ENCODE results near the gene IGF1R.

The IGF1R gene

GRCh38 chr15:98948456-98948855, 300.1 kb downstream of the IGF1R start:
- DNase-seq (ENCODE audit: extremely low spot score, insufficient read length, low read depth) (no peak), FAIRE-seq (no peak)

GRCh38 chr15:98948941-98949340, 300.6 kb downstream of the IGF1R start:
- DNase-seq (ENCODE audit: extremely low spot score, insufficient read length, low read depth) (no peak), FAIRE-seq (no peak)

- no peak for DNase-seq (ENCODE audit: extremely low spot score, insufficient read length, low read depth)
- FAIRE-seq: no peak
Measured at GRCh38 chr15:98949624-98950023, 301.3 kb downstream of the IGF1R start.

DNA sequence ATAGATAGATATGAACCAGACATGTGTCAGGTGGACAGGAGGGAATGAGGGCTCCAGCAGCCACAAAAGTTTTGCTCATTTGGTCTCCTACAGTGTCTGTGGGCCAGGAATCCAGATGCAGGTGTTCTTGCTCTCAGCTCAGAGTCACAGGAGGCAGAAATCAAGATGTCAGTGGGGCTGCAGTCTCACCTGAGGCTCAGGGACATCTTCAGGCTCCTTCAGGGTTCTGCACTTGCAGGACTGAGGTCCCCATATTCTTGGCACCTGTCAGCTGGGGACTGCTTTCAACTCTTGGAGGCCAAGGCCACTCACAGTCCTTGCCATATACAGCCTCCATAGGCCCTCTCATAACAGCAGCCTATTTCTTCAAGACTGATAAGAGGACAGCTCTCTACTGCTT, 301.9 kb downstream of the IGF1R start:
- DNase-seq (ENCODE audit: extremely low spot score, insufficient read length, low read depth) (no peak), FAIRE-seq (no peak)

DNA sequence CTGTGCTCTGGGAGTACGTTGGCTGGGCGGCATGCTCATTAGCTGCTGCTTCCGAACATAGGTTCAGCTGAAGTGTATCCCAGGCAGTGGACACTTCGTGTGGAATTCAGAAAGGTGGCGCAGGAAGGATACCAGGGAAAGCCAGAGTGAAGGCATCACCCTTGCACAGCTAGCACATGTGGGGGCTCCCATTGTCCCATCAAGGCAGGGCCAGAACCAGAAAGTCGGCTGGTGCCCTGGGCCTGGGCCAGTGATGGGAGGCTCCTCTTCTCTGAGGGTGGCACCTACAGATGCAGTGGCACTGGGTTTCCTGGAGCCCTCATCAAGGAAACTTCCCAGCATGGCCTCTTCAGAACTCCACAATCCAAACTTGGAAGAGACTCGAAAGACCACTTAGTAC, 302.7 kb downstream of the IGF1R start:
- FAIRE-seq (no peak), DNase-seq (ENCODE audit: extremely low spot score, insufficient read length, low read depth) (no peak)

GRCh38 chr15:98951493-98952320, 303.4 kb downstream of the IGF1R start:
- FAIRE-seq: no peak
- DNase-seq (ENCODE audit: extremely low spot score, insufficient read length, low read depth): no peak

DNA sequence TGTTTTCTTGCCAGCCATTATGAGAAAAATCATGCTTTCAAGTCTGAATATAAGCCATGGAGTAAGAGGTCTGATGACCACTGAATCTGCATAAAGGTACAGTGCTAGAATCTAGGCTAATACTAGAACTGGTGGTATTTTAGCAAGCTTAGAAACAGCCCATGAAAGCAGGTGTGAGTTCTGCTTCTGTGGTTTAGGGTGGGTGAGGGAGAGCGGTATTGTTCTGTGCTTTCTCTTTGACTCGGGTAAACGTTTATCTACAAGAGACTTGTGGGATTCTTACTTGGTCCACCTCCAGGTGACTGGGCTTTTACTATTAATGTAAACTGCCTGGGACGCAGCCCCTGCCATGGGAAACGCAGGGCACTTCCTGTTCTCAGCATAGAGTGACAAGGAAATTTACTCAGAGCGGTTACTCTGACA, 304.1 kb downstream of the IGF1R start:
- FAIRE-seq: peak; percentile 97
- peak; percentile 44 for DNase-seq (ENCODE audit: extremely low spot score, insufficient read length, low read depth)

DNA sequence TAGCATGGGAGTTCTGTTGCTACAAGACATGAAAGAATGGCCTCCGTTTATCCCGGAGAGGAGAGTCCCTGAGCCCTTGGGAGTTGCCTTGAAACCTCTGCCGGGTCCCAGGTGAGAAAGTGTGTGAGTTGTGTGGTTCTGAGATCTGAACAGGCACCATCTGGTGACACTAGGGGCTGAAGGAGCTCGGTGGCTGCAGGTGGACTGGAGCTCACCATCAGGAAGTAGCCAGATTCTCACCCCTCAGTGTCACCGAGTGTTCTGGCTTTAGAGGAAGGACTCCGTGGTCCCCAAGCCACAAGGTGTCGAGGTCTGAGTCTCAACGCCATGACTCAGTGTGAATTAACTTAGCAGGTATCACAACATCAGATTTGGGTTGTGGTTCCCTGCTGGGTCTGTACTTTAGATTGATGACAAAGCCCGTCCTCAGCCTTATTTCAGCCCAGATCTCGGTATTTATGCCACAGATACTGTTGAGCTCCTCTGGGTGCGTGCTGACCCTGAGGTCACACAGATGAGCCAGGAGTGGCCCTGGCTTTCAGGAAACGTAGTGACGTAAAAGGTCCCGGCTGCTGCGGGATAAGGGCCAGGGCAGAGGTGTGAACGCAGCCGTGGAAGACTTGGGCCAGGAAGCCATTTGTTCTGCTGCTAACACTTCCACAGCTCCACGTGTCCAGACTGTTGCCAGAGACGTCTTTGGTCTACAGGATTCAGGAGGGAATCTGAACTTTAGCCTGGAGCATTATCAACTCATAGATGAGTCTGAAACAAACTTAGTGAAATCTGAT, 304.9 kb downstream of the IGF1R start:
- DNase-seq (ENCODE audit: extremely low spot score, insufficient read length, low read depth) (no peak), FAIRE-seq (no peak)

GRCh38 chr15:98953968-98954367, 305.6 kb downstream of the IGF1R start:
- no peak for DNase-seq (ENCODE audit: extremely low spot score, insufficient read length, low read depth)
- no peak for FAIRE-seq

- FAIRE-seq (no peak), DNase-seq (ENCODE audit: extremely low spot score, insufficient read length, low read depth) (no peak)
Measured at GRCh38 chr15:98954411-98954810, 306.1 kb downstream of the IGF1R start.

- FAIRE-seq: no peak
- DNase-seq (ENCODE audit: extremely low spot score, insufficient read length, low read depth): no peak
Measured at GRCh38 chr15:98955331-98955730, 307.0 kb downstream of the IGF1R start.

- no peak for DNase-seq (ENCODE audit: extremely low spot score, insufficient read length, low read depth)
- no peak for FAIRE-seq
Measured at GRCh38 chr15:98955961-98956723, 307.8 kb downstream of the IGF1R start.

- DNase-seq (ENCODE audit: extremely low spot score, insufficient read length, low read depth) (no peak), FAIRE-seq (no peak)
Measured at GRCh38 chr15:98956796-98957553, 308.6 kb downstream of the IGF1R start.

DNA sequence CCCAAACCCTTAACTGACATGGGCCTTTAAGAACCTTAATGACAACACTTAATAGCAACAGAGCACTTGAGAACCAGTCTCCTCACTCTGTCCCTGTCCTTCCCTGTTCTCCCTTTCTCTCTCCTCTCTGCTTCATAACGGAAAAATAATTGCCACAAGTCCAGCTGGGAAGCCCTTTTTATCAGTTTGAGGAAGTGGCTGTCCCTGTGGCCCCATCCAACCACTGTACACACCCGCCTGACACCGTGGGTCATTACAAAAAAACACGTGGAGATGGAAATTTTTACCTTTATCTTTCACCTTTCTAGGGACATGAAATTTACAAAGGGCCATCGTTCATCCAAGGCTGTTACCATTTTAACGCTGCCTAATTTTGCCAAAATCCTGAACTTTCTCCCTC, 309.3 kb downstream of the IGF1R start:
- no peak for DNase-seq (ENCODE audit: extremely low spot score, insufficient read length, low read depth)
- no peak for FAIRE-seq

DNA sequence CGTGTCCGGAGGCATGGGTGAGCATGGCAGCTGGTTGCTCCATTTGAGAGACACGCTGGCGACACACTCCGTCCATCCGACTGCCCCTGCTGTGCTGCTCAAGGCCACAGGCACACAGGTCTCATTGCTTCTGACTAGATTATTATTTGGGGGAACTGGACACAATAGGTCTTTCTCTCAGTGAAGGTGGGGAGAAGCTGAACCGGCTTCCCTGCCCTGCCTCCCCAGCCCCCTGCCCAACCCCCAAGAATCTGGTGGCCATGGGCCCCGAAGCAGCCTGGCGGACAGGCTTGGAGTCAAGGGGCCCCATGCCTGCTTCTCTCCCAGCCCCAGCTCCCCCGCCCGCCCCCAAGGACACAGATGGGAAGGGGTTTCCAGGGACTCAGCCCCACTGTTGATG, 309.7 kb downstream of the IGF1R start:
- DNase-seq (ENCODE audit: extremely low spot score, insufficient read length, low read depth) (no peak), FAIRE-seq (no peak)

DNA sequence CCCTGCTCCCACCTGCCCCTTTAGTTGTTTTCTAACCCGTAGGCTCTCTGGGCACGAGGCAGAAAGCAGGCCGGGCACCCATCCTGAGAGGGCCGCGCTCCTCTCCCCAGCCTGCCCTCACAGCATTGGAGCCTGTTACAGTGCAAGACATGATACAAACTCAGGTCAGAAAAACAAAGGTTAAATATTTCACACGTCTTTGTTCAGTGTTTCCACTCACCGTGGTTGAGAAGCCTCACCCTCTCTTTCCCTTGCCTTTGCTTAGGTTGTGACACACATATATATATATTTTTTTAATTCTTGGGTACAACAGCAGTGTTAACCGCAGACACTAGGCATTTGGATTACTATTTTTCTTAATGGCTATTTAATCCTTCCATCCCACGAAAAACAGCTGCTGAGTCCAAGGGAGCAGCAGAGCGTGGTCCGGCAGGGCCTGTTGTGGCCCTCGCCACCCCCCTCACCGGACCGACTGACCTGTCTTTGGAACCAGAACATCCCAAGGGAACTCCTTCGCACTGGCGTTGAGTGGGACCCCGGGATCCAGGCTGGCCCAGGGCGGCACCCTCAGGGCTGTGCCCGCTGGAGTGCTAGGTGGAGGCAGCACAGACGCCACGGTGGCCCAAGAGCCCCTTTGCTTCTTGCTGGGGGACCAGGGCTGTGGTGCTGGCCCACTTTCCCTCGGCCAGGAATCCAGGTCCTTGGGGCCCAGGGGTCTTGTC, 310.7 kb downstream of the IGF1R start:
- no peak for FAIRE-seq
- no peak for DNase-seq (ENCODE audit: extremely low spot score, insufficient read length, low read depth)

DNA sequence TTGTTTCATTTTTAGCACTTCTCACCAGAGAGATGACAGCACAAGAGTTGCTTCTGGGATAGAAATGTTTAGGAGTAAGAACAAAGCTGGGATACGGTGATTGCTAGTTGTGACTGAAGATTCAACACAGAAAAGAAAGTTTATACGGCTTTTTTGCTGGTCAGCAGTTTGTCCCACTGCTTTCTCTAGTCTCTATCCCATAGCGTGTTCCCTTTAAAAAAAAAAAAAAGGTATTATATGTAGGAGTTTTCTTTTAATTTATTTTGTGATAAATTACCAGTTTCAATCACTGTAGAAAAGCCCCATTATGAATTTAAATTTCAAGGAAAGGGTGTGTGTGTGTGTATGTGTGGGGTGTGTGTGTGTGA, 311.3 kb downstream of the IGF1R start:
- DNase-seq (ENCODE audit: extremely low spot score, insufficient read length, low read depth) (no peak), FAIRE-seq (no peak)

GRCh38 chr15:98960555-98961050, 312.3 kb downstream of the IGF1R start:
- no peak for FAIRE-seq
- DNase-seq (ENCODE audit: extremely low spot score, insufficient read length, low read depth): no peak

DNA sequence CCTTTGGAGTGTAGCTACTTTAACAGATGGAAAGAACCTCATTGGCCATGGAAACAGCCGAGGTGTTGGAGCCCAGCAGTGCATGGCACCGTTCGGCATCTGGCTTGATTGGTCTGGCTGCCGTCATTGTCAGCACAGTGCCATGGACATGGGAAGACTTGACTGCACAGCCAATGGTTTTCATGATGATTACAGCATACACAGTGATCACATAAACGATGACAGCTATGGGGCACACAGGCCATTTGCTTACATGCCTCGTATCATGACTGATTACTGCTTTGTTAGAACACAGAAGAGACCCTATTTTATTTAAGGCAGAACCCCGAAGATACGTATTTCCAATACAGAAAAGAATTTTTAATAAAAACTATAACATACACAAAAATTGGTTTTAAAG, 315.1 kb downstream of the IGF1R start:
- FAIRE-seq: no peak

More for the DNA sequence above, 315.1 kb downstream of the IGF1R start:
- DNase-seq (ENCODE audit: extremely low spot score, insufficient read length, low read depth): no peak

Measured in GM18507 (cell line).